Stimulated activated CD4-positive, alpha-beta T cell treated with anti-CD3 and anti-CD28 coated beads, Interleukin-15, amount 100 ng/mL, for 24 hours (primary cell): ENCODE results near the gene RBM44.
"Not testable (repeated sequence)": the region's sequence is repeated elsewhere in the genome, so short reads cannot be mapped to it uniquely, and the experiment has no call there.

Experiments
- DNase-seq: peaks from one replicate; pipeline ENCODE4 v3.0.0-alpha.2; 2020

RBM44 gene

GRCh38 chr2:237783678-237784077 is 14.9 kb upstream of the RBM44 start:
- DNase-seq = not testable (repeated sequence)

GRCh38 chr2:237786936-237787335 is 11.6 kb upstream of the RBM44 start:
- DNase-seq = no peak

GRCh38 chr2:237790353-237790752 is 8.2 kb upstream of the RBM44 start:
- no peak for DNase-seq

GRCh38 chr2:237791977-237792727 is 6.4 kb upstream of the RBM44 start:
- no peak for DNase-seq

GRCh38 chr2:237797253-237797652 is 1.3 kb upstream of the RBM44 start:
- no peak for DNase-seq

- no peak for DNase-seq
Measured at GRCh38 chr2:237799060-237799428, 465 bp downstream of the RBM44 start.

GRCh38 chr2:237801466-237801865 is 2.9 kb downstream of the RBM44 start:
- DNase-seq = no peak

- DNase-seq = no peak
Measured at GRCh38 chr2:237806334-237806733, 7.8 kb downstream of the RBM44 start.

- no peak for DNase-seq
Measured at GRCh38 chr2:237815637-237816036, 17.1 kb downstream of the RBM44 start.

GRCh38 chr2:237816531-237816930 is 18.0 kb downstream of the RBM44 start:
- no peak for DNase-seq

- no peak for DNase-seq
Measured at GRCh38 chr2:237818066-237818473, 19.5 kb downstream of the RBM44 start.

- no peak for DNase-seq
Measured at GRCh38 chr2:237819231-237819630, 20.7 kb downstream of the RBM44 start.

GRCh38 chr2:237820421-237820820 is 21.8 kb downstream of the RBM44 start:
- DNase-seq = no peak

GRCh38 chr2:237823544-237823943 is 25.0 kb downstream of the RBM44 start:
- DNase-seq = no peak

GRCh38 chr2:237824085-237824484 is 25.5 kb downstream of the RBM44 start:
- no peak for DNase-seq

GRCh38 chr2:237827421-237827987 is 28.9 kb downstream of the RBM44 start:
- no peak for DNase-seq

GRCh38 chr2:237830522-237830921 is 31.9 kb downstream of the RBM44 start:
- no peak for DNase-seq

- no peak for DNase-seq
Measured at GRCh38 chr2:237833546-237833945, 35.0 kb downstream of the RBM44 start.

- no peak for DNase-seq
Measured at GRCh38 chr2:237835372-237835771, 36.8 kb downstream of the RBM44 start.

- no peak for DNase-seq
Measured at GRCh38 chr2:237841051-237841450, 42.5 kb downstream of the RBM44 start.

GRCh38 chr2:237848940-237849339 is 50.4 kb downstream of the RBM44 start:
- DNase-seq = not testable (repeated sequence)

- DNase-seq = no peak
Measured at GRCh38 chr2:237854295-237854694, 55.7 kb downstream of the RBM44 start.

- DNase-seq = no peak
Measured at GRCh38 chr2:237857791-237858190, 59.2 kb downstream of the RBM44 start.

- peak; percentile 59 for DNase-seq
Measured at GRCh38 chr2:237858294-237859081, 59.9 kb downstream of the RBM44 start.
